ENCODE measurements around the gene KDM4B. TPM values are rescaled to one million over a fixed set of nuclear protein-coding genes. Genes with fewer than 3 reads are reported as not detected.

Gene KDM4B
- polyA plus RNA-seq, 12 donors, result 14.3 to 29.3 (median 17.2) TPM; not detected in 1

DNA sequence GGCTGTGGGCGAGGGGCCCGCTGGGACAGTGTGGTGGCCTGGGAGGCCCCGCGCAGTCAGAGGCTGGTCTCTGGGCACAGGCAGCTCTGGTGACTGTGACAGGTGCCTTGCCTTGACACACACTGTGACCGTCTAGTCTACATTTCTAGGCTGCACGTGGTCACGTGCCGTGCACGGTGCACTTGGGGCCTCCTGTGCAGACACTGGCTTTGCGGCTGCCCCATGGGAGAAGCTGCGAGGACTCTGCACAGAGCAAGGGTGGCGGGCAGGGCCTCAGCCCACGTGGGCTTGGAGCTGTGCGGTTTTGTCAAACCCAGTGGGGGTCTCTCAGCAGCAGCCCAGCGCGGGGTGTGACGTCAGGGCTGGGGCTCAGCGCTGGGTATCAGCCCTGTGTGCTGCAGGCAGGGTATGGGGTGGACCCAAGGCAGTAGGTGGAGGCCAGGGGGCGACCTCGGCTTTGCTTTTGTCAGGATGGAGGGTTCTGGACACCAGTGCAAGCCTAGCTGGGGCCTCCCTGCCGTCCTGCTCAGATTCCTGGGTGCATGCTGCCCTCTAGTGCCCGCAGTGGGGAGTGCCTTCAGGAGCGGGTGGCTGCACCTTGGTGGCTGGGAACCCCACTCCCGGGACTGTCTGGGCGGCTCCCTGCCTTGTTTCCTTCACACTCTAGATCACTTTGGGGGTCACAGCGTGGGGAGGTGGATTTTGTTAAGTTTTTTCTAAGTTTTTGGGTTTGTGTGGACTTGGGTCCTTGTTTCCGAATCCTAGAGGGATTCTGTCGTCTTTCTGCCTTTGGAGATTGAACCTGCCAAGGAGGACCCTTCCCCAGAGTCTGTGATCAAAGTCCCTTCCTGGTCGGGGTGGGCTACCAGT lies 62.6 kb downstream of the KDM4B start:
- DNase-seq, result peak; percentile 85

- no peak for DNase-seq
Observed at GRCh38 chr19:5032101-5032967, 63.4 kb downstream of the KDM4B start.

GRCh38 chr19:5035105-5035761 lies 66.3 kb downstream of the KDM4B start:
- no peak for DNase-seq

DNA sequence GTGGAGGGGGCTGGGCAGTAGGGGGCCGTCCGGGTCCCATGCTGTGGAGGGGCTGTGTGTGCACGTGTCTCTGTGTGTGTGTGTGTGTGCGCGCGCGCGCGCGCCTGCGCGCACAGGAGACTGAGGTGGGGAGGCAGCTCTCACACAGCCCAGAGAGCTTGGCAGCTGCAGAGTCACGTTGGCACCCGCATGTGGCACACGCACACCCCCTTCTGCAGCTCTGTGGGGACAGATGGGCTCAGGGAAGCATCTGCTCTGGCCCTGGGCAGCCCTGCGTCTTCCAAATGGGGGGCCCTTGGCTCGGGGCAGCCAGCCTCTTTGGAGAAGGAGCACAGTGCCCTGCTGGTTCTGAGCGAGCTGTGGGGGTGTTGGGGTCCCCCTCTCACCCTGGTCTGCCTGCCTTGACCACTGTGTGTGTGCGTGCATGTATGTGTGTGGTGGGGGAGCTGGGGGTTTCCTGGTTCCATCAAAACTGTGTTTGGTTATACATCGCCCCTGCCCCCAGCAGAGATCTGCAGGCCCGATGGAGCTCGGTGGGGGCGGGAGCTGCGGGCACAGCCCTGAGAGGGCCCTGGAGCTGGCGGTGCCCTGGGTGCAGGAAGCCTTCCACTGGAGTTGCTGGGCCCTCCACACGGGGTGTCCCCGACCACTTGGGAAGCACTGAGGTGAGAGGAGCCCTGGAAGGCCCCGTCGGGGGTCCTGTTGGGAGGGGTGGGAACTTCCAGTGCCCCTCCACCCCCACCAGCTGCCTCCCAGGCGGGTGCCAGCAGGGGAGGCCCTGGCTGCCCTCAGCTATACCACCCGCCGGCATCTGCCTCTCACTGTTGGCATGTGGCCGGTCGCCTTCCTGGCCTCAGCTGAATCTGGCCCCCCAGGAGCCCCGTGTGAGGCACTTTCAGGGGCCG lies 67.1 kb downstream of the KDM4B start:
- no peak for DNase-seq

- DNase-seq, result no peak
Observed at GRCh38 chr19:5036698-5037563, 68.0 kb downstream of the KDM4B start.

DNA sequence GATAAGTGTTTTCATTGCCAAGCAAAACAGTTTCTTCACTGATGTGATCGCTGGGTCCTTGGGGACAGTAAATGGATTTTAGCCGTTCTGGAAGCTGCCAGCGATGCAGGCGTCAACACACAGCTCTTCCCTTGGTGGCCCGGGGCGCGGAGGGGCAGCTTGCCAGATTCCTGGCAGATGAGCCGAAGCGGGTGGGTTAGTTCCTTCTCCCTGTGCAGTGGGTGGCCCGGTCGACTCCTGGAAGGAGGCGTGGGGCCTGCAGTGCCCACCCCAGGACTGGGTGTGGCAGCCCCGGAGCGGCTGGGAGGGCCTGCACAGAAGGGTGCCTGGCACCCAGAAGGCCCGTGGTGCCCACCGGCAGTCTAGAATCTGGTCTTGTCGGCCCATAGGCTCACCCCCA lies 69.0 kb downstream of the KDM4B start:
- no peak for DNase-seq

DNA sequence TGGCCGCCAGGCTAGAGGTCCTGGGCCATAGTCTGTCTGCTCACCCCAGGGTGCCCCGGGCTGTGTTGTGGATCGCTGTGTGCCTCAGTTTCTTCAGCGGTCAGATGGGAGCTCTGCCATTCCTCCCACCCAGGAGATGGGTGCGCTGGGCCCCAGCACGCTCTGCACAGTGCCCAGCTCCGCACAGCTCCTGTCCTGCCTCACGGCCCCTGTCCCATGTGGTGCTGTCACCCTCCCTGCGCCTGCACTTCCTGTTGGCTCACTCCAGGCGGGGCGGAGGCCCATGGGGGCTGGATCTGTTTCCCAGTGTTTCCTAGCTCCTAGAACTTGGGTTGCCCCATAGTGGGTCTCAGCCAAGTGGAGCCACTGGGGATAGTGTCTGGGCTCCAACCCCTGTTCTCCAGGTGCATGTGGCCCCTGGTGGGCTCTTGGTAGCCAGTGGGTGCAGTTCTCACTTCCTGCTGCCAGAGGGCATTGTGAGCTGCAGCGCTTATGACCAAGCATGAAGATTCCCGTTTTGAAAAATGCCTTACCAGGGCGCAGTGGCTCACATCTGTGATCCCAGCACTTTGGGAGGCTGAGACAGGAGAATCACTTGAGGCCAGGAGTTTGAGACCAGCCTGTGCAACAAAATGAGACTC lies 69.8 kb downstream of the KDM4B start:
- no peak for DNase-seq

- no peak for DNase-seq
Observed at GRCh38 chr19:5039642-5040543, 71.0 kb downstream of the KDM4B start.

GRCh38 chr19:5040544-5041167 lies 71.7 kb downstream of the KDM4B start:
- DNase-seq, result no peak

DNA sequence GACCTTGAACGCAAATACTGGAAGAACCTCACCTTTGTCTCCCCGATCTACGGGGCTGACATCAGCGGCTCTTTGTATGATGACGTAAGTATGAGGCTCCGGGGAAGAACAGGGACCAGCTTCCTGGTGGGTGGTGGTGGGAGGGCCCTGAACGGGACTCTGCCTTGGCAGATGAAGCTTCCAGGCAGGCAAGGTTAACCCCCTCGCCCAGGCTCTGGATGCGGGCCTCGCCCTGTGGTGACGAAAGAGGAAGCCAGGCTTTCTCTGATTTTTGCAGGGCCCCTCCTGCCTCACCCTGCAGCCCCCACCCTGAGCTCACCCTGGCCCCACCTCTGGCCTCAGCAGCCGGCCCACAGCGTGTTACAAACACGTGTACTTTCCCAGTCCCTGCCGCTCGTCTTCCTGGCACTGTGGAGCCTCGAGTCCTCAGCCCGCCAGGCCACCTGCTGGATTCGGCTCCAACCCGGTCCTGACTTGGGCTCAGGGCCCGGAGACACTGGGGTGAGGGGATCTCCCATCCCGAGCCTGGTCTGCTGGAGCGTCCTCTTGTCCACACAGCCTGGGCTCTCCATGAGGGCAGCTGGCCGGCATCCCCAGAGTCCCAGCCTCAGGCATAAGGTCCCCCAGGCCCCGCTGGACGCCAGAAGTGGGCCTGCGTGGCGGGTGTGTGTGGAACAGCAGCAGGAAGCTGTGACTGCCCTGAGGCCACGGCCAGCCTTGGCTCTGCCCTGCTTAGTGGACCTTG lies 72.4 kb downstream of the KDM4B start:
- no peak for DNase-seq

GRCh38 chr19:5041913-5042187 lies 72.9 kb downstream of the KDM4B start:
- DNase-seq, result no peak

- DNase-seq, result no peak
Observed at GRCh38 chr19:5042556-5042955, 73.6 kb downstream of the KDM4B start.

GRCh38 chr19:5045029-5045428 lies 76.1 kb downstream of the KDM4B start:
- DNase-seq, result no peak

- DNase-seq, result no peak
Observed at GRCh38 chr19:5045956-5046338, 77.0 kb downstream of the KDM4B start.

DNA sequence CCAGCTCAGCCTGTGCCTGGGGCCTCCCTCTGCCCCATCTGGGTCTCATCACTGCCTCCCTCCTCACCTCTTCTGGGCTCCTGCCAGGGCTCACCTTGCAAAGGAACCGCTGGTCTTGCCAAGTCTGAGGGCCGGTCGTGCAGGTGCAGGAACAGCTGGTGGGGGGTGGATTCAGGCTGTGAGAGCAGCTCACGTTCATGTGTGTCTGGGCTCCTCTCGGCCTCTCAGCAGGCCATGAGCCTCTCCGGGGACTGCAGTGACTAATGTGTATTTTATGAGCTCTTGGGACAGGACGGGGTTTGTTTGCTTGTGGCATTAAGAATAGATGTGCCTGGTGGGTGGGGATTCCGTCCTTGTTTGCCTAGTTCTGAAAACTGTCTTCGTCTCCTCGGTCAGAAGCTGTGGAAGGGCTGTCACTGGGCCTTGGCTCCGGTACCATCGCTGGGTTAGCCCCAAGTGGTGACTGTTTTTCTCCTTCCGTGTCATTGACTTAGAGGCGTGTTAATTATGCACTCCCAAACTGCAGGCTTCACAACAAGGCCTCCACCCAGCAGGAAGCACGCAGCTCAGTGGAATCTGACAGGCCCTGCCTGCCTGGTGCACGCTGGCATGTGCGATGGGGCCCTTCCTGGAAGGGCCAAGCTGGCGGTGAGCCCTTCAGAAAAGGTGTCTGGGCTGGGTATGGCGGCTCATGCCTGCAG lies 77.6 kb downstream of the KDM4B start:
- DNase-seq, result no peak

DNA sequence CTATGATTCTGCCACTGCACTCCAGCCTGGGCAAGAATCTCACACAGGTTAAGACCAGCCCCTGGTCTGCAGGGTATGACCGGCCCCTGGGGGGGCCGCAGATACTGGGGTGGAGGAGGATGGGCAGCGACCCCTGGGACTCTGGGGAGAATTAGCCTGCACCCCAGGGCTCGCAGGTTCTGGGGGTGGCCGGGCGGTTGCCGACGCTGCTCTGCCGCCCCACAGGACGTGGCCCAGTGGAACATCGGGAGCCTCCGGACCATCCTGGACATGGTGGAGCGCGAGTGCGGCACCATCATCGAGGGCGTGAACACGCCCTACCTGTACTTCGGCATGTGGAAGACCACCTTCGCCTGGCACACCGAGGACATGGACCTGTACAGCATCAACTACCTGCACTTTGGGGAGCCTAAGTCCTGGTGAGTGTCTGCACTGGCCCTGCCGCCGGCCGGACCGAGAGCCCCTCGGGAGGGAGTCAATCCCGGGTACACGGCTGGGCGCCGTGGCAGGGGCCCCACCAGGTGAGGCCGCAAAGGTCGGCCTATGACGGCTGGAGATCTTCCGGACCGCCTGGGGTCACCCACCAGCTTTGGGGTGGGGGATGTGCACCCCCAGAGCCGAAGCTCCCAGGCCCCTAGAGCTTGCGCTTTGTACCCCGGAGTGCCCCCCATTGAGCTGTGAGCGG lies 78.5 kb downstream of the KDM4B start:
- DNase-seq, result no peak

Measured in muscle of arm (tissue), 12 donors.